Measurements from ENCODE around the gene TTC4.

- TF ChIP-seq, protein P1, sequence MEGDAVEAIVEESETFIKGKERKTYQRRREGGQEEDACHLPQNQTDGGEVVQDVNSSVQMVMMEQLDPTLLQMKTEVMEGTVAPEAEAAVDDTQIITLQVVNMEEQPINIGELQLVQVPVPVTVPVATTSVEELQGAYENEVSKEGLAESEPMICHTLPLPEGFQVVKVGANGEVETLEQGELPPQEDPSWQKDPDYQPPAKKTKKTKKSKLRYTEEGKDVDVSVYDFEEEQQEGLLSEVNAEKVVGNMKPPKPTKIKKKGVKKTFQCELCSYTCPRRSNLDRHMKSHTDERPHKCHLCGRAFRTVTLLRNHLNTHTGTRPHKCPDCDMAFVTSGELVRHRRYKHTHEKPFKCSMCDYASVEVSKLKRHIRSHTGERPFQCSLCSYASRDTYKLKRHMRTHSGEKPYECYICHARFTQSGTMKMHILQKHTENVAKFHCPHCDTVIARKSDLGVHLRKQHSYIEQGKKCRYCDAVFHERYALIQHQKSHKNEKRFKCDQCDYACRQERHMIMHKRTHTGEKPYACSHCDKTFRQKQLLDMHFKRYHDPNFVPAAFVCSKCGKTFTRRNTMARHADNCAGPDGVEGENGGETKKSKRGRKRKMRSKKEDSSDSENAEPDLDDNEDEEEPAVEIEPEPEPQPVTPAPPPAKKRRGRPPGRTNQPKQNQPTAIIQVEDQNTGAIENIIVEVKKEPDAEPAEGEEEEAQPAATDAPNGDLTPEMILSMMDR (IDR thresholded peaks at IDR 0.05), result no peak
- TF ChIP-seq POLR2A (IDR thresholded peaks at IDR 0.05), result no peak
These were observed 61.8 kb downstream of the TTC4 start for GRCh38 chr1:54777431-54777830.

Data from heart left ventricle (tissue), 13 donors.